GM10847 (cell line): ENCODE data around the gene PPP1R16B.

ENCODE experiments used
- POLR2A ChIP-seq: IDR thresholded peaks from 2 replicates; pipeline ENCODE4 v1.6.1; 2011; ENCODE audit not compliant: insufficient read length; ENCODE audit errors: extremely low read depth

Gene PPP1R16B

GRCh38 chr20:38806855-38807655 is 1.6 kb downstream of the PPP1R16B start:
- no peak for TF ChIP-seq POLR2A

- TF ChIP-seq POLR2A: no peak
These were observed 4.4 kb downstream of the PPP1R16B start for GRCh38 chr20:38809942-38810341.

DNA sequence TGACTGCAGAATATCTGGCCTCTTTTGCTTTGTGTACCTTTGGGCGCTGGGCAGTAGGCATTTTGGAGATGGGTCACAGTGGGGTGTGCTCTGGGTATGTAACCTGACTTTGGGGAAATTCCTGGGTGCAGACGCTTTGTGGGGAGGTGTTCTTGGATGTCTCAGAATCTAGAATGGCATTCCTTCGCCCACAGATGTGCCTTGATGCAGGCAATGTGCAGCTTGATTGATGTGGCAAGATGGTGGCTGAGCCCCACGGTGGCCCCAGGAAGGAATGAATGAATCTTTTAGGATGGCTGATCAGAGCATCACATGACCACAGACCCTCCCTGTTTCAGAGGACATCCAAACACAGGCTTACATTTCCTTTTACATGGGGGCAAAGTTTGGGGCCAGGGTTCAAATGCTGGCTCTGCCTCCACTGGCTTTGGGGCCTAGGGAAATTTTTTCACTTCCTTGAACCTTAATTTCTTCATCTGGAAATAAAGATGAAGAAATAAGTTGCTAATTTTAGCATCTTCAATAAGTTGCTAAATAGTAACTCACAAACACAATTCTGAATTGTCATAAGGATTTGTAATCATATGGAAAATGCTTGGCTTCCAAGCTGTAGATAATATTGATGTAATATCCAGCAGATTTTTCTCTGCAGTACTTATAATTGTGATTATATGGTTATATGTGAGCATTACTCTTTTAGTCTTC is 5.6 kb downstream of the PPP1R16B start:
- no peak for TF ChIP-seq POLR2A

- TF ChIP-seq POLR2A: no peak
These were observed 6.3 kb downstream of the PPP1R16B start for GRCh38 chr20:38811769-38812168.

DNA sequence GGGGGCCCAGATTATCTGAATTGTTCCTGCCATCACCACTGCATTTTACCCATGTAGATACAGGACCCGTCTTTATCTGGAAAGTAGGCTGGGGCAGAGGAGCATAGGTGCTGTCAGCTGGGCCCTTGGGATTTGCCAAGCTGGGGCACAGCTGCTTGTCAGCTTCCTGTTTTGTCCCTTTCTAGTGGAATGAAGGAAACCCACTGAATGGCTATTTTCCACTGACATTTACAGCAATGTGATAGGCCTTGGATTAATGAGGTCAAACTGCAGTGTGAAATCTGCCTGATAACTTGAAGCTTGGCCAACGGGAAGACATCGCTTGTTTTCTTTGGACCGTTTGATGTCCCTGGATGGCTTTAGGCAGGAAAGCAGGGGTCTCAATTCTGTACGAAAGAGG is 6.7 kb downstream of the PPP1R16B start:
- no peak for TF ChIP-seq POLR2A

- TF ChIP-seq POLR2A: no peak
These were observed 7.4 kb downstream of the PPP1R16B start for GRCh38 chr20:38812709-38813573.

DNA sequence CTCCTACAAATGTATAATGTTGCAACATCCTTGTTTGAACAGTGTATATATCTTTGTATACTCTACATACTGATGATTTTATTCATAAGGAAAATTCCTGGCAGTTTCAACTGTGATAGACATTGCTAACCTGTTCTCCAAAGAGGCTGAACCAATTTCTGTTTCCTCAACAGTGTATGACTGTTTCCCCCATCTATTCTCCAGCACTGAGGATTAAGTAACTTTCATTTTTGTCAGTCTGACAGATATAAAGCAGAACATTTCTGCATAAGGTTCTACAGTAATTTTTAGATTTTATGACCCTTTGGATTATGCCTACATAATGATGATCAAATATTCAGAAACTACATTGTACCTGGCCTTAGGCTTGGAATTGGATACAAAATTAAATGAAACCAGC is 9.9 kb downstream of the PPP1R16B start:
- TF ChIP-seq POLR2A: no peak

GRCh38 chr20:38818113-38819065 is 12.9 kb downstream of the PPP1R16B start:
- TF ChIP-seq POLR2A: no peak

DNA sequence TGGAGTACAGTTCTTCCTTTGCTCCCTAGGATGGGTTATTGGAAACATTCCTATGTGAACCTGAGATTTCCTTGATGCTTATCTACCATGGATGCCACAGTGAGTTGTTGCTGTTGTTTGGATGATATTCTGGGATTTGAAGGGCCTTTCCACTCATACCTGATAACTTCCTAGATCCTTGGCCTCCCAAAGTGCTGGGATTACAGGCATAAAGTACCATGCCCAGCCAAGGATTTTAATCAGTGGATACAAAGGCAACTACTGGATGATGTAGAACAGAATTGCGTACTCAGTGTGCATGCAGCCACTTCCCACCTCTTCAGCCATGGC is 20.0 kb downstream of the PPP1R16B start:
- no peak for TF ChIP-seq POLR2A

DNA sequence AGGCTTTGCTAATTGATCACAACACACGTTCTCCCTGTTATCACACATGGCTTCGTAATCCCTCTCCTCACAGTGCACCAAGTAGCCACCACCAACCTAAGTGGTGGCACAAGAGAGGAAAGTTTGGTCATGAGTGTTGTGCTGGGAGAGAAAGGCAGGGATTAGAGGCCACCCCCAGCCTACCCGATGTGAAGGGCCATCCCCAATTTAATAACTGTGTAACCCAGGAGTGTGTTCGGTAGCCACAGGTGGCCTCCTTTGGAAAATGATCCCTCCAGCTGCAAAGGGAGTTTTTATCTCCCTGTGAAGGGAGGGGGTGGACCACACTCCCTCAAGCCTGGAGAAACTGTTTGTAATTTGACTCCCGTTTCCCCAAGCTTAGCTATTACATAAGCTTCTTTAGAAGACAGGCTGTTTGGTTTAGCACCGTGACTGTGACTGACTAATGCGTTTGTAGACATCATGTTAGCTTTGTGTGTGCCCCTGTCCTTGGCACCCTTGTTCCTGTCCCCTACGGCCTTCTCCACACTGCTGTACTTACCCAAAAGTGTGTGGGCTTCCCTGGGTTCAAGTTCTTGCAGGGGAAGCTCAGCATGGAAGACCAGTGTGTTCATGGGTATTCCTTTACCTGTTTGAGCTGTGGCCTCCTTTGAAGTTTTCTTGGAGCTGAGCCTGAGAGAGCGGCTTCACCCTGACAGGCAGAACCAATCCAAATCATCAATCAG is 20.6 kb downstream of the PPP1R16B start:
- TF ChIP-seq POLR2A: no peak

- no peak for TF ChIP-seq POLR2A
These were observed 22.3 kb downstream of the PPP1R16B start for GRCh38 chr20:38827770-38828281.

GRCh38 chr20:38828514-38829295 is 23.2 kb downstream of the PPP1R16B start:
- no peak for TF ChIP-seq POLR2A

GRCh38 chr20:38829296-38829875 is 23.9 kb downstream of the PPP1R16B start:
- TF ChIP-seq POLR2A: no peak

DNA sequence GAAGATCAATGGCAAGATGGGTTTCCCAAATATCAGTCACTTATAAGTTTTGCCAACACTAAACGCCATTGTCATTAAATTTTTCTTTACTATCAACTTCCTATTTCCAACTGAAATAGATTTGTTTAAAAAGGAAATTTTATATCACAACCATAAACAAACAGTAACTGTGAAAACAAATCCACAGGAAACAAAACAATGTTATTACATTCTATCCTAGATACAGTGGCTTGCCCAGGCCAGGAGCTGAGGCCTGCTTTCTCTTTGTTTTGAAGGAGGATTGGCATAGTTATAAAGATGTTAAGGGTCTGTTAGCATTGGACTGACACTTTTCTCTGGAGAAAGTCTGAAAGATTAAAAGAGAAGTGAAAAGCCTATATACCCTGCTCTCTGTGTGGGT is 24.9 kb downstream of the PPP1R16B start:
- TF ChIP-seq POLR2A: no peak
